SK-N-SH (cell line): Measurements from ENCODE around the gene RPS24.

ENCODE experiments used
- CTCF ChIP-seq: fragments of 200-600 bp; sonication (generic); IDR thresholded peaks from 2 replicates; pipeline ENCODE4 v1.6.1; 2017; ENCODE audit warnings: antibody characterized with exemption, mild to moderate bottlenecking, moderate library complexity
- EP300 ChIP-seq, 2 experiments: IDR thresholded peaks; 2 replicates each; pipeline versions ENCODE4 v1.4.0 to v1.6.1; 2012; ENCODE audit warnings: borderline replicate concordance in 1 of 2, low read depth in 1 of 2, low read length in 1 of 2
- MEF2A ChIP-seq: IDR thresholded peaks from 2 replicates; pipeline ENCODE4 v1.4.0; 2012; ENCODE audit warnings: low read depth, borderline replicate concordance
- REST ChIP-seq: IDR thresholded peaks from 2 replicates; pipeline ENCODE4 v1.6.1; 2012; ENCODE audit warnings: mild to moderate bottlenecking, low read depth, low read length, moderate library complexity
- RFX5 ChIP-seq: IDR thresholded peaks from 2 replicates; pipeline ENCODE4 v1.6.1; 2012; ENCODE audit warnings: mild to moderate bottlenecking, improper control_type of control experiment, low read length
- TCF12 ChIP-seq: IDR thresholded peaks from 2 replicates; pipeline ENCODE4 v1.4.0; 2012
- YY1 ChIP-seq: IDR thresholded peaks from 2 replicates; pipeline ENCODE4 v1.4.0; 2012; ENCODE audit warnings: low read depth, mild to moderate bottlenecking
- ZBTB33 ChIP-seq: IDR thresholded peaks from 2 replicates; pipeline ENCODE4 v1.4.0; 2012; ENCODE audit warnings: low read depth, borderline replicate concordance

GRCh38 chr10:78021201-78021600 is 12.5 kb upstream of the RPS24 start:
- TF ChIP-seq YY1 (no peak), CTCF (no peak), MEF2A (no peak), EP300 (IDR thresholded peaks at IDR 0.05; ENCODE audit: borderline replicate concordance in 1 of 2, low read depth in 1 of 2, low read length in 1 of 2) (no peak), RFX5 (no peak), TCF12 (no peak), ZBTB33 (no peak), REST (no peak)
